Measurements from ENCODE around the gene MARCHF9.

- TF ChIP-seq CTCF (IDR thresholded peaks at IDR 0.05; ENCODE audit: insufficient read depth, low read length, poor library complexity, severe bottlenecking), result no peak
- no peak for TF ChIP-seq EZH2phosphoT487 (conservative IDR thresholded peaks at IDR 0.05; ENCODE audit: low read length)
Observed at GRCh38 chr12:57755454-57756372, 810 bp downstream of the MARCHF9 start.
